Muscle of leg (tissue), 11 donors: ENCODE data around the gene PAK2. TPM values are rescaled to one million over a fixed set of nuclear protein-coding genes. Genes with fewer than 3 reads are reported as not detected.
"Not testable (repeated sequence)": the region's sequence is repeated elsewhere in the genome, so short reads cannot be mapped to it uniquely, and the experiment has no call there.

Source experiments
- DNase-seq: peaks from one replicate; pipeline ENCODE4 v3.0.0; 2013
- H3K27ac ChIP-seq: one replicate; pipeline ENCODE4 v1.5.1; 2013; ENCODE audit warnings: mild to moderate bottlenecking, low read length, control low read depth
- H3K27me3 ChIP-seq: one replicate; pipeline ENCODE4 v1.6.1; 2013; ENCODE audit warnings: low read length; ENCODE audit not compliant: control insufficient read depth, insufficient read depth
- H3K36me3 ChIP-seq: one replicate; pipeline ENCODE4 v1.6.1; 2013; ENCODE audit warnings: low read length; ENCODE audit not compliant: control insufficient read depth, insufficient read depth
- H3K4me1 ChIP-seq: one replicate; pipeline ENCODE4 v1.6.1; 2013; ENCODE audit warnings: low read length; ENCODE audit not compliant: control insufficient read depth, insufficient read depth
- H3K4me3 ChIP-seq: one replicate; pipeline ENCODE4 v1.5.1; 2013; ENCODE audit warnings: low read length, control low read depth
- H3K9me3 ChIP-seq: replicated peaks from 2 replicates; pipeline ENCODE4 v1.6.1; 2013; ENCODE audit warnings: low read depth, low read length; ENCODE audit not compliant: control insufficient read depth
- WGBS: methylation state at CpG from one replicate; pipeline ENCODE4 v1.1.5; 2013; ENCODE audit warnings: missing lambda C conversion rate; ENCODE audit not compliant: insufficient coverage; 5-methylcytosine and 5-hydroxymethylcytosine counted together
- polyA plus RNA-seq, 8 donors: library from polyadenylated mRNA; unstranded; fragments of 120-200 nt; gene quantifications; one replicate each; pipeline versions ENCODE4 v1.2.1 to v1.2.3, GENCODE V29; 2013; ENCODE audit warnings: inconsistent platforms in 1 of 8, low replicate concordance in 1 of 8; ENCODE audit not compliant: insufficient read length in 8 of 8, insufficient read depth in 1 of 8
- total RNA-seq: library from RNA; stranded (reverse); fragments of 120-200 nt; gene quantifications from one replicate; pipeline ENCODE4 v1.2.4, GENCODE V29; 2013

The PAK2 gene
- total and polyA plus RNA-seq, 9 donors, result 23.7 to 63.9 (median 51.1) TPM

DNA sequence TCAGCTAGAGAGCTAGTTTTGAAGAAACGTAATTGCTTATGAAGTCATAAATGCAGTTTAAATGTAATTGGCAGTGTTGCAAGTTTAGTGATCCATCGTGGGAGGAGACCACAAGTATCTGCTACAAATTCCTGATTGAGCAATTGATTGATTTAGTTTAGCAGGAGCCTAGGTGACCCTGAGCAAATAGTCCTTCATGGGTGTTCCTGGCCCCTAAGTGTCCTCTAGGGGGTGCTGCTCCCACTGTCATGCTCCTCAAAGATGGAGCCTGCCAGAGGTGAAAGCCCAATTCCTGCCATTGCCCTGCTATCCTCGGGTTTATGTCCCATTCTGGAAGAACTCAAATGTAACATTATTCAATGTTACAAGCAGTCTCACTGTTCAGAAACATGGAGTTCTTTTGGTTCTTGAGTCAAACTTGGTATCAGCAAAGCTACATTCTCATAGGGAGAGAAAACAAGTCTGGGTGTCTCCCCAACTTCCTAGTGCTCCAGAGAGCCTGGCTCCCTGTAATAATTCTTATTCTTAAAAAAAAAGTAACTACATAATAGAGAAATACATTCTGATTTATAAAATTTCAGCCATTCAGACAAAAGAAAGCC, 98.3 kb downstream of the PAK2 start:
- Histone ChIP-seq H3K4me1 (no peaks in the 10 kb centered on the region), H3K36me3 (no peaks in the 10 kb centered on the region), H3K9me3 (no peaks in the 10 kb centered on the region), H3K27me3 (no peaks in the 10 kb centered on the region), H3K4me3 (no peak overlapping the region), H3K27ac (no peak overlapping the region)
- WGBS, result 19% methylated on average over 2 of the region's 3 CpGs
- DNase-seq, result peak; percentile 39

DNA sequence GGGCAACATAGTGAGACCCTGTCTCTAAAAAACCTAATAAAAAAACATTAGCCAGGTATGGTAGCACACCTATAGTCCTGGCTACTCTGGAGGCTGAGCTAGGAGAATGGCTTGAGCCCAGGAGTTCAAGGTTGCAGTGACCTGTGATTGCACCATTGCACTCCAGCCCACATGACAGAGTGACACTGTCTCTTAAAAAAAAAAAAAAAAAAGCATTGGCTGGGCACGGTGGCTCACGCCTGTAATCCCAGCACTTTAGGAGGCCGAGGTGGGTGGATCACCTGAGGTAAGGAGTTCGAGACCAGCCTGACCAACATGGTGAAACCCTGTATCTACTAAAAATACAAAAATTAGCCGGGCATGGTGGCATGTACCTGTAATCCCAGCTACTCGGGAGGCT, 99.7 kb downstream of the PAK2 start:
- H3K27me3 ChIP-seq, H3K4me1 ChIP-seq, H3K9me3 ChIP-seq, H3K27ac ChIP-seq, H3K36me3 ChIP-seq, H3K4me3 ChIP-seq, DNase-seq: not testable (repeated sequence)
- WGBS, result no CpG with 5 or more reads among the region's 6 CpGs

GRCh38 chr3:196842567-196843434, 103.1 kb downstream of the PAK2 start:
- Histone ChIP-seq H3K27me3 (no peaks in the 10 kb centered on the region), H3K27ac (no peak overlapping the region), H3K36me3 (no peaks in the 10 kb centered on the region), H3K4me3 (no peak overlapping the region), H3K4me1 (no peaks in the 10 kb centered on the region), H3K9me3 (no peaks in the 10 kb centered on the region)
- WGBS, result 70% methylated on average over 9 of the region's 17 CpGs
- DNase-seq, result no peak

DNA sequence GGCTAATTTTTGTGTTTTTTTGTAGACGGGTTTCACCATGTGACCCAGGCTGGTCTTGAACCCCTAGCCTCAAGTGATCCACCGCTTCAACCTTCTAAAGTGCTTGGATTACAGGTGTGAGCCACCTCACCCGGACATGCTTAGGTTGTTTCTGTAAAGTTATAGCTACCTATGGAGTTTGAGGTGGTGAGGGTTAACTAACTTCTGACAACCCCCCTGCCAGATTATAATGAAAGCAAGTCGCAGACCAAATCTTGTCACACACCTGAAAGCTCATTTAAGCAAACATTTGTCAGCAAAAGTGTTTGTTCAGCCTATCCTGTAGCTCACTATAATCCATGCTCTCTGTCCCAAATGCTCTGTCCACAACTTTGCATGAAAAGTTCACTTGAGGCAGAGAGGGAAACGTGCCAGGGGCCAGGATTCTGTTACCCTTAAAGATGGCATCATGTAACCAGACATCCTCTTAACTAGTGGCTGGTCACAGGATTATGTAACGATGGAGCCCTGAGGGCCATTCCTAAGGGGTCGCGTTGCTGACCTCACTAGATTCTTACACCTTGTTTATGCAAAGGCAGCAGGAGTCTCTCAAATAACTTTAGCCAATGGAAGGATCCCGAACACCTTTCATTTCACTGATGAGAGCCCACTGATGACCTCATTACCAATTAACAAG, 103.9 kb downstream of the PAK2 start:
- no peak overlapping the region for H3K27ac ChIP-seq
- no peak for DNase-seq
- H3K36me3 ChIP-seq, result no peaks in the 10 kb centered on the region
- 32% methylated on average over 3 of the region's 9 CpGs for WGBS
- no peaks in the 10 kb centered on the region for H3K4me1 ChIP-seq
- no peaks in the 10 kb centered on the region for H3K9me3 ChIP-seq
- no peaks in the 10 kb centered on the region for H3K27me3 ChIP-seq
- H3K4me3 ChIP-seq, result no peak overlapping the region

DNA sequence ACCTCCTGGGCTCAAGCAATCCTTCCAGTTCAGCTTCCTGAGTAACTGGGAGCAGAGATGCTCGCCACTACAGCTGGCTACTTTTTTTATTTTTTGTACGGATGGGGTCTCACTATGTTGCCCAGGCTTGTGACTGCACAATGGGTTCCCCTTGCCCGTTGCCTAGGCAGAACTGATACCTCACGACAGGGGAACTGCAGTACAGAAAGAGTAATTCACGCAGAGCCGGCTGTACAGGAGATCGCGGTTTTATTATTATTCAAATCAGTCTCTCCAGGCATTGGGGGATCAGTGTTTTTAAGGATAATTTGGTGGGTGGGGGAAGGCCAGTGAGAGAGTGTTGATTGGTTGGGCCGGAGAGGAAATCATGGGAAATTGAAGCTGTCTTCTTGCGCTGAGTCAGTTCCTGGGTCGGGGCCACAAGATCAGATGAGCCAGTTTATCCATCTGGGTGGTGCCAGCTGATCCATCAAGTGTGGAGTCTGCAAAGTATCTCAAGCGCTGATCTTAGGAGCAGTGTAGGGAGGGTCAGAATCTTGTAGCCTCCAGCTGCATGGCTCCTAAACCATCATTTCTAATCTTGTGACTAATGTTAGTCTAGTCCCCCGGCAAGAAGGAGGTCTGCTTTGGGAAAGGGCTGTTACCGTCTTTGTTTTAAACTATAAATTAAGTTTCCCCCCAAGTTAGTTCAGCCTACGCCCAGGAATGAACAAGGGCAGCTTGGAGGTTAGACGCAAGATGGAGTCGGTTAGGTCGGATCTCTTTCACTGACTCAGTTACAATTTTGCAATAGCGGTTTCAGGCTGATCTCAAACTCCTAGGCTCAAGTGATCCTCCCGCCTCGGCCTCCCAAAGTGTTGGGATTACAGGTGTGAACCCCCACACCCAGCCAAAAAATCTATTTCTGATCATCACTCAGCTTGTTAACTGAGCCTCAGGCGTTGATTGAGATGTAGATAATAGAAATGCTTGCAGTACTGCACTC, 104.9 kb downstream of the PAK2 start:
- H3K27ac ChIP-seq, H3K27me3 ChIP-seq, H3K4me1 ChIP-seq, H3K4me3 ChIP-seq, H3K9me3 ChIP-seq, H3K36me3 ChIP-seq, DNase-seq: not testable (repeated sequence)
- WGBS, result 75% methylated on average over 9 of the region's 22 CpGs

GRCh38 chr3:196848375-196848774, 108.7 kb downstream of the PAK2 start:
- not testable (repeated sequence) for DNase-seq, H3K4me3 ChIP-seq, H3K36me3 ChIP-seq, H3K4me1 ChIP-seq, H3K27ac ChIP-seq, H3K27me3 ChIP-seq, H3K9me3 ChIP-seq
- WGBS, result no CpG with 5 or more reads among the region's 4 CpGs

GRCh38 chr3:196849180-196849741, 109.6 kb downstream of the PAK2 start:
- Histone ChIP-seq H3K4me1 (no peaks in the 10 kb centered on the region), H3K36me3 (no peaks in the 10 kb centered on the region), H3K27ac (no peak overlapping the region), H3K27me3 (no peaks in the 10 kb centered on the region), H3K9me3 (peaks cover 2% of the 10 kb centered on the region), H3K4me3 (no peak overlapping the region)
- WGBS, result 90% methylated on average over 2 of the region's 11 CpGs
- no peak for DNase-seq

DNA sequence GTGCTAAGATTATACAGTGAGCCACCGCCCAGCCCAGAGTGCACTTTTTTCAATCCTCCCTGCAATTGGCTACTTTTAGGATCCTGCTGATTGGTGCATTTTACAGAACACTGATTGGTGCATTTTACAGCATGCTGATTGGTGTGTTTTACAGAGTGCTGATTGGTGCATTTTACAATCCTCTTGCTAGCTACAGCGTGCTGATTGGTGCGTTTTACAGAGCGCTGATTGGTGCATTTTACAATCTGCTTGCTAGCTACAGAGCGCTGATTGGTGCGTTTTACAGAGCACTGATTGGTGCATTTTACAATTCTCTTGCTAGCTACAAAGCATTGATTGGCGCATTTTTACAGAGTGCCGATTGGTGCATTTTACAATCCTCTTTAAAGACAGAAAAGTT, 123.3 kb downstream of the PAK2 start:
- DNase-seq, result not testable (repeated sequence)

DNA sequence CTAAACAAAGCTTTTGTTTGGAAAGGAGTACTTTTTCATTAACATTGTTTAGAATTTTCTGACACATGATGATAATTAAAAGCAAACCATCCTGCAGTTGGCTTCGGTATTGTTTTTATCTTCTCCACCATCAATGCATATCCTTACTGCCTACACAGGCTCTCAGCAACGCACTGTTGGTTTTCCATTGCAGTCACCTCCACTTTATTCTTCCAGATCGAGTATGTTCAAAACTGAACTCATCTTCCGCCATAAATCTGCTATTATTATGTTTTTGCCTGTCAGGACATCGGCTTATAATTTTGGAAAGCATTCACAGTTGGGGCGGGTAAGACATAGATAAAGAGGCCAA, 127.5 kb downstream of the PAK2 start:
- peaks cover 7% of the 10 kb centered on the region for H3K36me3 ChIP-seq
- H3K9me3 ChIP-seq, result peaks cover 2% of the 10 kb centered on the region
- WGBS, result 40% methylated on average over 3 of the region's 6 CpGs
- H3K27me3 ChIP-seq, result no peaks in the 10 kb centered on the region
- peak overlapping the region; percentile 99 for H3K27ac ChIP-seq
- peak overlapping the region; percentile 73 for H3K4me3 ChIP-seq
- peaks cover 10% of the 10 kb centered on the region for H3K4me1 ChIP-seq
- DNase-seq, result no peak

More for the DNA sequence above, 123.3 kb downstream of the PAK2 start:
- H3K27me3 ChIP-seq, H3K36me3 ChIP-seq, H3K27ac ChIP-seq, H3K4me1 ChIP-seq, H3K9me3 ChIP-seq, H3K4me3 ChIP-seq: not testable (repeated sequence)
- 97% methylated on average over 7 of the region's 8 CpGs for WGBS
